Upper lobe of left lung (tissue), 4 donors: ENCODE results near the gene CACNB4.

Experiments used
- CTCF ChIP-seq, 6 experiments: fragments of 450-650 bp in 4 of 6; fragments of 200-600 bp in 2 of 6; sonication (generic) in 2 of 6; IDR thresholded peaks; one replicate each; pipeline ENCODE4 v1.5.1; 2016 to 2019; ENCODE audit warnings: antibody characterized with exemption in 6 of 6
- EP300 ChIP-seq, 4 donors: sonication (generic); formaldehyde crosslinking; IDR thresholded peaks; one replicate each; pipeline ENCODE4 v1.5.1; 2017; ENCODE audit warnings: antibody characterized with exemption in 4 of 4, control low read depth in 2 of 4
- POLR2AphosphoS5 ChIP-seq, 2 donors: sonication (generic); formaldehyde crosslinking; IDR thresholded peaks; one replicate each; pipeline ENCODE4 v1.5.1; 2017; ENCODE audit warnings: antibody characterized with exemption in 2 of 2

GRCh38 chr2:152088006-152088405 lies 10.8 kb downstream of the CACNB4 start:
- TF ChIP-seq CTCF (IDR thresholded peaks at IDR 0.05) (no peak), EP300 (IDR thresholded peaks at IDR 0.05) (no peak), POLR2AphosphoS5 (IDR thresholded peaks at IDR 0.05) (no peak)
